Dedifferentiated amniotic fluid mesenchymal stem cell (primary cell): ENCODE results near the gene PDE9A.
"Not testable (repeated sequence)": the region's sequence is repeated elsewhere in the genome, so short reads cannot be mapped to it uniquely, and the experiment has no call there.

ENCODE experiments used
- DNase-seq: peaks from one replicate; pipeline ENCODE4 v3.0.0-alpha.2; 2016; ENCODE audit errors: extremely low spot score

Gene PDE9A

GRCh38 chr21:42705346-42705745 is 51.9 kb downstream of the PDE9A start:
- no peak for DNase-seq

GRCh38 chr21:42705746-42706374 is 52.4 kb downstream of the PDE9A start:
- no peak for DNase-seq

- DNase-seq, result no peak
Measured at GRCh38 chr21:42706765-42707164, 53.3 kb downstream of the PDE9A start.

GRCh38 chr21:42707207-42707830 is 53.9 kb downstream of the PDE9A start:
- no peak for DNase-seq

- no peak for DNase-seq
Measured at GRCh38 chr21:42708107-42708506, 54.7 kb downstream of the PDE9A start.

- DNase-seq, result not testable (repeated sequence)
Measured at GRCh38 chr21:42708916-42709315, 55.5 kb downstream of the PDE9A start.

GRCh38 chr21:42711667-42712066 is 58.2 kb downstream of the PDE9A start:
- no peak for DNase-seq

GRCh38 chr21:42715427-42715826 is 62.0 kb downstream of the PDE9A start:
- DNase-seq, result not testable (repeated sequence)

DNA sequence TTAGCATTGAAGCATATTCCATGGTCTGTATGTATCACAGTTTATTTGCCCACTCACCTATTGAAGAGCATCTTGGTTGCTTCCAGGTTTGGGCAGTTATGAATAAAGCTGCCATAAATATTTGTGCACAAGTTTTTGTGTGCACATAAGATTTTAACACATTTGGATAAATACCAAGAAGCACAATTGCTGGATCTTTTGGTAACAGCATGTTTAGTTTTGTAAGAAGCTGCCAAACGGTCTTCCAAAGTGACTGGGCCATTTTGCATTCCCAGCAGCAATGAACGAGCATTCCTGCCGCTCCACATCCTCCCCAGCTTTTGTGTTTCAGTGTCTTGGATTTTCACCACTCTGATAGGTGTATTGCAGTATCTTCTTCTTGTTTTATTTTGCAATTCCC is 62.7 kb downstream of the PDE9A start:
- DNase-seq, result no peak

DNA sequence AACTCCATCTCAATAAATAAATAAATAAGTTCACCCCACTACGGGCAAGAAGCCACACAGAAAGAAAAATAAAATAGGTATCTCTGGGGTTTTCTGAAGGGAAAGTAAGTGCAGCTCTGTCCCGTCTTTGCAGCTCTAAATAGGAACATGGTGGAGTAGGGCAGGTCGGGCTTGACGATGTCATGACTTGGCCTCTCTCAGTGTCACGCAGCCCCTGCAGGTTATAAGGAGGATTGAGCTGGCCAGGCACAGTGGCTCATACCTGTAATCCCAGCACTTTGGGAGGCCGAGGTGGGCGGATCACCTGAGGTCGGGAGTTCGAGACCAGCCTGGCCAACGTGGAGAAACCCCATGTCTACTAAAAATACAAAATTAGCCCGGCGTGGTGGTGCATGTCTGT is 67.1 kb downstream of the PDE9A start:
- DNase-seq, result not testable (repeated sequence)

- DNase-seq, result no peak
Measured at GRCh38 chr21:42721341-42721824, 68.0 kb downstream of the PDE9A start.

DNA sequence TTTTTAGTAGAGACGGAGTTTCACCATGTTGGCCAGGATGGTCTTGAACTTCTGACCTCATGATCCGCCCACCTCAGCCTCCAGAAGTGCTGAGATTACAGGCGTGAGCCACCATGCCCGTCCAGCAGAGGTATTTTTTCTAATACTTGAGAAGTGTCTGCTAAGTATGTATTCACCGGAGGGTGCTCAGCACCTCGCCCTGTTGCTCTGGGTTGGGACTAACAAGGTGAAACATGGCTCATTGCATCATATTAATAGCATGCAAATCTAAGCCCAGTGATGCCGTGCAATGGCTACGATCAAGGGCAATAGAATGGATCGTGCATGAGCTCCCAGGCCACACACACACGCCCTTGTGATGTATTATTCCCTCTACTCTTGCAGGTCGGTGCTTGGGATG is 68.7 kb downstream of the PDE9A start:
- DNase-seq, result no peak

DNA sequence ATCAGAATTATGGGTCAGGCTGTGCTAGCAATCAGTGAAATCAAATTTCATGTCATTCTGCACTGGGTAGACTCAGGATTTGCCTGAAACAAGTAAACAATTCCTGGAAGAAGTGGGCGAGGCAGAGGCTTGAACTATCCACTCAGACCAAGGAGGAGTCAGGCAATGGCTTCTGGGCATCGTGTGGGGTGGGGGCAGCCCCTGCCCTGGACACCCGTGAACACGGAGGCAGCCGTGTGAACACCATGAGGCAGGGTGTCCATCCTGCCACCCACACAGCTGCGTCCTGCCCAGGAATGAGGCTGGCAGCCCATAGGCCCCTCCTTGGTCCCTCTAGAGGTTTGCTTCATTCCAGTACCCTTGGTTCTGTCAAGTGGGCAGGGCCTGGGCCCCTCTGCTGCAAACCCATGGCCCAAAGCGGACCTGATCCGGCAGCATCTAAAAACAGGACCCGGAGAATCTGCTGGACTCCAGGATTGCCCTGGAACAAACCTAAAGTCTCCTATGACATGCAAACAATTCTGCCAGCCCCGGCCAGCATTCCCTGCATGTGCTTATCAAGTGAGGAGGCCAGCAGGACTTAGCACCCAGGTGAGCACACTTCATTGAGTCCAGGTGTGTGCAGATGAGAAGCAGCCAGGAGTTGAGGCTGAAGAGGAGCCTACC is 69.5 kb downstream of the PDE9A start:
- DNase-seq, result no peak

DNA sequence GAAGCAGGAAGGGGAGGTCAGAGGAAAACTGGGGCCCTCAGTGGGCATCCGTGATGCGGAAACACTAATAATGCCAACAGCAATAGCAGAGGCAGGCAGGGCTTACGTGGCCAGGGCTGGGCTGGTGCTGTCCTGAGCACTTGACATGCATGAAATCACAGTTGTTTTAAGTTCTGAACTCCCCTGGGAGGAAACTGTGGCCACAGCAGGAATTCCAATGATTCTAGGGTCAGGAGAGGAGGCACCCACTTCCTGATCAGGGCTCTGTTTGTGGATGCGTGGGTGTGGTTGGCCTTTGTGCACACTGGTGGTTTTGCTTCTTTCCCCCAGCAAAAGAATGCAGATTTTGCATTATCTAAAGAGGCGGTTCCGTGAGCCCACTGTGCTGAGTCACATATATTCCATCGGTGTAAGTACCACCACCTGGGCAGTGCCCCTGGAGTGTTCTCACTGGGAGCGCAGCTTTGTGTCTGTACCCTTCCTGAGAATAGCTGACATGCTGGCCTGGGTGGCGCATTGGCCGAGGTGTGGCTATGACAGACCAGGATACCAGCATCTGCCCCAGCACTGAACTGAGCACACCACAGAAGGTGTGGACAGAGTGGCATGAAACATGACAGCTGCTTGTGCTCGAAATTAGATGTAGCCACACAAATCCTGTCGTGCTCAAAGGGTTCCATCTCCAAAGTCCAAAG is 71.0 kb downstream of the PDE9A start:
- DNase-seq, result peak; percentile 90

- no peak for DNase-seq
Measured at GRCh38 chr21:42725416-42725930, 72.1 kb downstream of the PDE9A start.

DNA sequence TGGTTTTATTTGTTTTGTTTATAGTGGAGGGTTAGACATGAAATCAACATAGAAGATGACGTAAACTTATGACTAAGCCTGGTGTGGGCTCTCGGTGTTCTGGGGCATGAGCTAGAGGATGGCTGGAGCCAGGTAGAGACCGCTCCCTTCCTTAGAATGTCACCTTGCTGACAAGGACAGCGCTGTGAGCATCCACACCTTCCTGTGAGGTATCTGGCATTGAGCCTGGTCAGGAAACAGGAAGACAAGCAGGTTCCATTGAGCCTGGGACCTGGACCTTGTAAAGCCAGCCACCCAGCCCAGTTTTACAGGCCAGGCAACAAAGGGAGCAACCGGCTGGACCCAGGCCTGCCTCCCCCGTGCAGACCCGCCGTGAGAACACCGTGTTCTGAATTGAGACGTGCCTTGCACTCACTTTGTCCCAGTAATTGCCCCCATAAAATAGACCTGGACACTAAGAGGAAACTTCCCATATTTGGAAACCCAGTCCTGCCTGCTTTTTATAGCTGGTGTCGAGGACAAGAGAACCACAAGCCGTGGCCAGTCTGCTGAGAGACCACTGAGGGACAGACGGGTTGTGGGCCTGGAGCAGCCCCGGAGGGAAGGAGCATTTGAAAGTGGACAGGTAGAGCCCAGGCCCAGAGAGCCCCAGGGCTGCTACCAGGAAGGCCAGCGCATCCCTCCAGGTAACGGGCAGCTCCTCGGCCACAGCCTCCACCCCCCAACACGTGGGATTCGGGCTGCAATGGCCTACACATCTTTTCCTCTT is 78.0 kb downstream of the PDE9A start:
- DNase-seq, result no peak

- no peak for DNase-seq
Measured at GRCh38 chr21:42732033-42732410, 78.6 kb downstream of the PDE9A start.

GRCh38 chr21:42733037-42733627 is 79.7 kb downstream of the PDE9A start:
- DNase-seq, result no peak

DNA sequence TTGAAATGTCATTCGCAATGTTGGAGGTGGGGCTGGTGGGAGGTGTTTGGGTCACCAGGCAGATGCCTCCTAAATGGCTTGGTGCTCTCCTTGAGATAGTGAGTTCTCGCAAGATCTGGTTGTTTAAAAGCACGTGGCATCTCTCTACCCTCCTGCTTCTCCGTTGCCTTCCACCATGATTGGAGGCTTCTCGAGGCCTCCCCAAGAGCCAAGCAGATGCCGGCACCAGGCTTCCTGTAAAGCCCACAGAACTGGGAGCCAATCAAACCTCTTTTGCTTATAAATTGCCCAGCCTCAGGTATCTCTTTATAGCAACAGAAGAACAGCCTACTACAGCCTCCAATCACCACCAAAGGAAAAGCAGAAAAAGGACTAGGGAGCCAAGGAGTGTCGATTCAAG is 80.5 kb downstream of the PDE9A start:
- no peak for DNase-seq

- DNase-seq, result no peak
Measured at GRCh38 chr21:42734323-42734971, 81.0 kb downstream of the PDE9A start.

GRCh38 chr21:42735061-42735460 is 81.6 kb downstream of the PDE9A start:
- DNase-seq, result no peak
